UCSD-AML1 (cell line): ENCODE data around the gene GRAMD2B.

ENCODE experiments used
- DNase-seq: peaks from one replicate; lab custom pipeline; 2025; ENCODE audit not compliant: unreplicated experiment; lab: John Stamatoyannopoulos, UW

GRAMD2B gene

GRCh38 chr5:126535856-126536545, 112.8 kb downstream of the GRAMD2B start:
- DNase-seq: no peak

GRCh38 chr5:126536874-126537273, 113.7 kb downstream of the GRAMD2B start:
- DNase-seq: no peak

- no peak for DNase-seq
These were observed 115.4 kb downstream of the GRAMD2B start for GRCh38 chr5:126538579-126538978.

- no peak for DNase-seq
These were observed 117.4 kb downstream of the GRAMD2B start for GRCh38 chr5:126540631-126541030.

GRCh38 chr5:126542441-126542840, 119.2 kb downstream of the GRAMD2B start:
- DNase-seq: no peak

- no peak for DNase-seq
These were observed 119.8 kb downstream of the GRAMD2B start for GRCh38 chr5:126543009-126543408.

- no peak for DNase-seq
These were observed 120.5 kb downstream of the GRAMD2B start for GRCh38 chr5:126543660-126544059.
